ENCODE measurements around the gene ZNF423.

DNA sequence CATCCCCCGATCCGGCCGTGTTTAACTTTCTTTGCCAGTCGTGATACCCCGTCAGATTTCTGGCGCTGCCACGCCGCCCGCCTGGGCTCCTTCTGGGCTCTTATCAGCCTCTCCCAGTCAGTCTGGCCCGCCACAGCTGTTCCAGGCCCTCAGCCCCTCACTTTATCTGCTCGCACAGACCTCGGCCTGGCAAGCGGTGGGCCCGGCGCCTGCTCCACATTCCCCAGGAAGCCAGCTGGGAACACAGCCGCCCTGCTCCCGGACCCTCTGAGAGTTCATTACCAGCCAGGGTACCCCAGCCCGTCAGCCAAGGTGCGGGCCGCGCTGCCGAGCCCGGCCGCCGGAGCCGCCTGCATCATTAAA lies 157.5 kb downstream of the ZNF423 start:
- TF ChIP-seq, protein P1, sequence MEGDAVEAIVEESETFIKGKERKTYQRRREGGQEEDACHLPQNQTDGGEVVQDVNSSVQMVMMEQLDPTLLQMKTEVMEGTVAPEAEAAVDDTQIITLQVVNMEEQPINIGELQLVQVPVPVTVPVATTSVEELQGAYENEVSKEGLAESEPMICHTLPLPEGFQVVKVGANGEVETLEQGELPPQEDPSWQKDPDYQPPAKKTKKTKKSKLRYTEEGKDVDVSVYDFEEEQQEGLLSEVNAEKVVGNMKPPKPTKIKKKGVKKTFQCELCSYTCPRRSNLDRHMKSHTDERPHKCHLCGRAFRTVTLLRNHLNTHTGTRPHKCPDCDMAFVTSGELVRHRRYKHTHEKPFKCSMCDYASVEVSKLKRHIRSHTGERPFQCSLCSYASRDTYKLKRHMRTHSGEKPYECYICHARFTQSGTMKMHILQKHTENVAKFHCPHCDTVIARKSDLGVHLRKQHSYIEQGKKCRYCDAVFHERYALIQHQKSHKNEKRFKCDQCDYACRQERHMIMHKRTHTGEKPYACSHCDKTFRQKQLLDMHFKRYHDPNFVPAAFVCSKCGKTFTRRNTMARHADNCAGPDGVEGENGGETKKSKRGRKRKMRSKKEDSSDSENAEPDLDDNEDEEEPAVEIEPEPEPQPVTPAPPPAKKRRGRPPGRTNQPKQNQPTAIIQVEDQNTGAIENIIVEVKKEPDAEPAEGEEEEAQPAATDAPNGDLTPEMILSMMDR (conservative IDR thresholded peaks at IDR 0.05 in 1 of 2, IDR thresholded peaks at IDR 0.05 in 1 of 2; ENCODE audit: extremely low read depth in 1 of 2, insufficient read depth in 1 of 2, low read depth in 1 of 2, low read length in 2 of 2): no peak
- TF ChIP-seq EZH2 (IDR thresholded peaks at IDR 0.05; ENCODE audit: borderline replicate concordance, low read length): no peak
